ENCODE measurements around the gene FFAR3.

Gene FFAR3

GRCh38 chr19:35344511-35345031 is 13.7 kb upstream of the FFAR3 start:
- no peak for DNase-seq (ENCODE audit: low read depth)
- H3K4me3 ChIP-seq (ENCODE audit: control insufficient read depth, low read depth, low read length): no peak overlapping the region
- TF ChIP-seq CTCF (conservative IDR thresholded peaks at IDR 0.05; ENCODE audit: control insufficient read depth, insufficient read depth, low read depth, low read length): no peak

GRCh38 chr19:35345671-35346111 is 12.6 kb upstream of the FFAR3 start:
- no peak overlapping the region for H3K4me3 ChIP-seq (ENCODE audit: control insufficient read depth, low read depth, low read length)
- TF ChIP-seq CTCF (conservative IDR thresholded peaks at IDR 0.05; ENCODE audit: control insufficient read depth, insufficient read depth, low read depth, low read length): no peak
- no peak for DNase-seq (ENCODE audit: low read depth)

GRCh38 chr19:35346193-35347052 is 11.8 kb upstream of the FFAR3 start:
- TF ChIP-seq CTCF (conservative IDR thresholded peaks at IDR 0.05; ENCODE audit: control insufficient read depth, insufficient read depth, low read depth, low read length): no peak
- no peak overlapping the region for H3K4me3 ChIP-seq (ENCODE audit: control insufficient read depth, low read depth, low read length)
- no peak for DNase-seq (ENCODE audit: low read depth)

DNA sequence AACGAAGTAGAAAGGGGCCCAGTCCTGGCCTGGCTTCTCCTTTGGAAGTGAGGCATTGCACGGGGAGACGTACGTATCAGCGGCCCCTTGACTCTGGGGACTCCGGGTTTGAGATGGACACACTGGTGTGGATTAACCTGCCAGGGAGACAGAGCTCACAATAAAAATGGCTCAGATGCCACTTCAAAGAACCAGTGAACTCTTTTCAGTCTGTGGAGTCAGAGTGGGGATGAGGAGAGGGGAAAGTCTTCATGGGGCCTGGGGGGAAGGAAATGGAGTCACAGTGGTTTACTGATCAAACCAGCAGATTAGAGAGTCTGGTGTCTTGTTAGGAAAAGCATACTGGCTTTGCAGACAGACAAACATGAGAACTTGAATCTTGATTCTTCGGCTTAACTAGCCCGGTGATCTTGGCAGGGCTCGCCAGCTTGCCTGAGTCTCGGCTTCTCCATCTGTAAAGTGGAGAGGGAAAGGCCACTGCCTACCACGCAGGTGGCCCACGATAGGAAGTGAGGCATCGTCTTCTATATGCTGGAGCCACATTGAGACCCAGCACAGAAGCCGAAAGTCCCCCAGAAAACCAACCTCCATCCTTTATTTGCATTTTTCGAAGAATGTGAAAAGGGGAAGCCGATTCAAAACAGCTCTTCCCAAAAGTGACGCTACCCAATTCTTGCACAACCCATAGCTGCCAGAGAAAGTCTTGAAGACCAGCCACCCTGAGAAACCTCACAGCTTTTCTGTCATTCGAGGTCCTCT is 10.9 kb upstream of the FFAR3 start, which contains the start of gene FFAR1:
Gene FFAR1, plus strand, starts transcription at position 732 of the 759 bp plus-strand sequence. CDS start 3,650 bp downstream, outside the sequence.
- TF ChIP-seq CTCF (conservative IDR thresholded peaks at IDR 0.05; ENCODE audit: control insufficient read depth, insufficient read depth, low read depth, low read length): no peak
- DNase-seq (ENCODE audit: low read depth): no peak
- no peak within 1 kb of the TSS for H3K4me3 ChIP-seq (ENCODE audit: control insufficient read depth, low read depth, low read length)

DNA sequence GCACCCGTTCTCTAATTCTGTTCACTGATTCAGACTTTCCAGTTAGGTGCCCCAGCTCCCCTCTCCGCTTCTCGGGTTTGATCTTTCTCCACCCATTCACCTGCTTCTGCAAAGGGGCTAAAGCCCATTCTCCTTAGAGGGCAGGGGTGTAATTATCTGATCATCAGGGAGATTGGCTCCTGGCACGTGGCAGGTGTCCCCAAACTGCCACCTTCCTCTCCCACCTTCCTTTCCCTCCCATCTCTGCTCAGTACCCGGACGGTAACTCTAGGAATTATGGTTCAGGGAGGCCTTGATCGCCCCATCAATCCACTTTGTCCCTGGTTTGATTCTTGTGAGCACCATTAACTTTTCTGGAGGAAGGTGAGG is 10.3 kb upstream of the FFAR3 start:
- no peak overlapping the region for H3K4me3 ChIP-seq (ENCODE audit: control insufficient read depth, low read depth, low read length)
- DNase-seq (ENCODE audit: low read depth): no peak
- TF ChIP-seq CTCF (conservative IDR thresholded peaks at IDR 0.05; ENCODE audit: control insufficient read depth, insufficient read depth, low read depth, low read length): no peak

DNA sequence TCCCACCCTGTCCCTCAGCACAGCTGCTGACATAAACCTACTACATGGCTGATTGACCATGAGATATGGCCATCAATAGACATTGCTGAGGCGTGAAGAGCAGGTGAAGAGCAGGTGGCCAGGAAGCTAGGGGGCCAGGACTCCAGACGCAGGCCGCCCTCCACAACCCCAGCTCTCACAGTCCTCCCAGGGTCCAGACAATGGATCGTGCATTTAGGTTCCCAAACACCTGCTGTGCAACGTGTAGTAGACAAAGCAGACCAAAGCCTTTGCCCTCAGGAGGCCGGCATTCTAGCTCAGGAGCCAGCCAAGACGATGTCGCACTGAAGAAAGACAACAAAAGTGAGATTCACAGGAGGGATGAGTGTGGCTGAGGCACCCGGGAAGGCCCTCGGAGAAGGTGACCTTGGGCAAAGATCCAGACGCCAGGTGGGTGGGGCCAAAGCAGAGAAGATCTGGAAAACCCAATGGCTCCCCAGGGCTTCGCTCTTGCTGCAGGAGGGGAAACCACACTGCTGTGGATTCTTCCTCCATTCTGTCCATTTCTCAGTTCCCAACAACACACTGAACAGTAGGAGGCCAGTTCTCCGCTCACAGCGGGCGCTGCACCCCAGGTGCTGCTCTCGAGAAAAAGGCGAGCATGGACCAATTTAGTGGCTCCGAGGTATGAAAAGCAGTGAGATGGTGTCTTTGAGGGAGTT is 9.2 kb upstream of the FFAR3 start:
- no peak overlapping the region for H3K4me3 ChIP-seq (ENCODE audit: control insufficient read depth, low read depth, low read length)
- no peak for TF ChIP-seq CTCF (conservative IDR thresholded peaks at IDR 0.05; ENCODE audit: control insufficient read depth, insufficient read depth, low read depth, low read length)
- DNase-seq (ENCODE audit: low read depth): no peak

Measured in fibroblast of mammary gland (primary cell).